SK-N-SH (cell line): ENCODE results near the gene NPIPA1. TPM values are rescaled to one million over a fixed set of nuclear protein-coding genes. Genes with fewer than 3 reads are reported as not detected.
"Not testable (repeated sequence)": the region's sequence is repeated elsewhere in the genome, so short reads cannot be mapped to it uniquely, and the experiment has no call there.

ENCODE experiments used
- CTCF ChIA-PET: fragments of 300-600, 350-600 bp; formaldehyde crosslinking; extraction: SDS; loops from one replicate; lab custom pipeline; 2021; lab: Yijun Ruan, JAX
- POLR2A ChIA-PET: fragments of 350-600 bp; sonication (Branson Sonifier 250); formaldehyde crosslinking; extraction: SDS; loops from one replicate; lab custom pipeline; 2020; ENCODE audit warnings: antibody characterized with exemption, inconsistent platforms; lab: Yijun Ruan, JAX
- DNase-seq: peaks from one replicate; pipeline ENCODE4 v3.0.0; 2012
- H2AFZ ChIP-seq: fragments of 200-600 bp; sonication (generic); 2 replicates; pipeline ENCODE4 v1.8.1; 2016; ENCODE audit warnings: antibody characterized with exemption, mild to moderate bottlenecking, low read depth
- H3F3A ChIP-seq: fragments of 200-600 bp; sonication (generic); replicated peaks from 2 replicates; pipeline ENCODE3; 2016; ENCODE audit warnings: antibody characterized with exemption, mild to moderate bottlenecking; ENCODE audit not compliant: insufficient read depth
- H3K27ac ChIP-seq, 2 experiments: fragments of 200-500 bp in 1 of 2; fragments of 200-600 bp in 1 of 2; sonication (Bioruptor generic) in 1 of 2; sonication (generic), shearing (Covaris generic) in 1 of 2; 2 replicates each; pipeline versions ENCODE4 v1.5.1 to v1.6.1; 2014 to 2016; ENCODE audit warnings: low read depth in 2 of 2, inconsistent platforms in 1 of 2, low read length in 1 of 2, mild to moderate bottlenecking in 1 of 2, mixed read lengths in 1 of 2
- H3K27me3 ChIP-seq: fragments of 200-600 bp; sonication (generic), shearing (Covaris generic); 2 replicates; pipeline ENCODE4 v1.6.1; 2016; ENCODE audit warnings: mixed run types; ENCODE audit not compliant: insufficient read depth
- H3K36me3 ChIP-seq, 2 experiments: fragments of 200-500 bp in 1 of 2; fragments of 200-600 bp in 1 of 2; sonication (Bioruptor generic) in 1 of 2; sonication (generic) in 1 of 2; replicated peaks in 1 of 2; 2 replicates each; pipeline versions ENCODE3 to v1.5.1; 2014 to 2016; ENCODE audit warnings: low read length in 1 of 2, mild to moderate bottlenecking in 1 of 2; ENCODE audit not compliant: insufficient read depth in 2 of 2, control insufficient read depth in 1 of 2
- H3K4me1 ChIP-seq, 2 experiments: fragments of 200-500 bp in 1 of 2; fragments of 200-600 bp in 1 of 2; sonication (Bioruptor generic) in 1 of 2; sonication (generic), shearing (Covaris generic) in 1 of 2; 2 replicates each; pipeline versions ENCODE4 v1.5.1 to v1.6.1; 2014 to 2016; ENCODE audit warnings: low read depth in 1 of 2, low read length in 1 of 2, mixed run types in 1 of 2; ENCODE audit not compliant: insufficient read depth in 2 of 2, control insufficient read depth in 1 of 2
- H3K4me2 ChIP-seq: fragments of 200-600 bp; sonication (generic), shearing (Covaris generic); 2 replicates; pipeline ENCODE4 v1.6.1; 2017; ENCODE audit warnings: mixed run types
- H3K4me3 ChIP-seq, 2 experiments: fragments of 200-500 bp in 1 of 2; fragments of 200-600 bp in 1 of 2; sonication (Bioruptor generic) in 1 of 2; sonication (generic), shearing (Covaris generic) in 1 of 2; 2 replicates each; pipeline versions ENCODE4 v1.5.1 to v1.8.1; 2014 to 2016; ENCODE audit warnings: low read depth in 2 of 2, inconsistent platforms in 1 of 2, low read length in 1 of 2, mild to moderate bottlenecking in 1 of 2, mixed read lengths in 1 of 2, moderate library complexity in 1 of 2
- H3K79me2 ChIP-seq: fragments of 200-600 bp; sonication (generic); 2 replicates; pipeline ENCODE4 v1.8.1; 2017; ENCODE audit warnings: mild to moderate bottlenecking; ENCODE audit not compliant: insufficient read depth
- H3K9ac ChIP-seq: fragments of 200-600 bp; sonication (generic); 2 replicates; pipeline ENCODE4 v1.6.1; 2017; ENCODE audit warnings: mixed run types
- H3K9me2 ChIP-seq: fragments of 200-600 bp; sonication (generic); 2 replicates; pipeline ENCODE4 v1.6.1; 2017; ENCODE audit warnings: mixed run types
- H3K9me3 ChIP-seq: fragments of 200-600 bp; sonication (generic); 2 replicates; pipeline ENCODE4 v1.6.1; 2017; ENCODE audit warnings: mixed run types, mild to moderate bottlenecking, moderate library complexity
- H4K20me1 ChIP-seq: fragments of 200-600 bp; sonication (generic); 2 replicates; pipeline ENCODE4 v1.6.1; 2017; ENCODE audit warnings: mild to moderate bottlenecking, mixed run types; ENCODE audit not compliant: insufficient read depth
- ELF1 ChIP-seq: IDR thresholded peaks from 2 replicates; pipeline ENCODE4 v1.4.0; 2012
- MAX ChIP-seq: IDR thresholded peaks from 2 replicates; pipeline ENCODE4 v1.4.0; 2012; ENCODE audit warnings: low read depth
- MXI1 ChIP-seq: IDR thresholded peaks from 2 replicates; pipeline ENCODE4 v1.6.1; 2012; ENCODE audit warnings: mild to moderate bottlenecking, low read depth, low read length, improper control_type of control experiment
- NRF1 ChIP-seq: IDR thresholded peaks from 2 replicates; pipeline ENCODE4 v1.6.1; 2012; ENCODE audit warnings: low read depth, mild to moderate bottlenecking, low read length
- POLR2AphosphoS5 ChIP-seq: IDR thresholded peaks from 2 replicates; pipeline ENCODE4 v1.6.1; 2012; ENCODE audit warnings: low read depth, low read length
- SIN3A ChIP-seq: IDR thresholded peaks from 2 replicates; pipeline ENCODE4 v1.6.1; 2012; ENCODE audit warnings: low read depth, mild to moderate bottlenecking, low read length, moderate library complexity, borderline replicate concordance
- TAF1 ChIP-seq: IDR thresholded peaks from 2 replicates; pipeline ENCODE4 v1.6.1; 2012; ENCODE audit warnings: low read depth, mild to moderate bottlenecking, low read length, moderate library complexity, borderline replicate concordance
- YY1 ChIP-seq: IDR thresholded peaks from 2 replicates; pipeline ENCODE4 v1.4.0; 2012; ENCODE audit warnings: low read depth, mild to moderate bottlenecking
- WGBS: methylation state at CpG from one replicate; pipeline ENCODE4 v1.1.6; 2017; ENCODE audit warnings: low lambda C conversion rate; 5-methylcytosine and 5-hydroxymethylcytosine counted together
- polyA plus RNA-seq, 3 experiments: library from polyadenylated mRNA; depleted of rRNA; stranded (reverse); fragments of >200 nt; gene quantifications; 2 replicates each; pipeline ENCODE4 v1.2.3, GENCODE V29; 2012

NPIPA1 gene
- polyA plus RNA-seq, 1 of the 3 experiments (the other 2 are of a cell fraction), result 66.7 TPM

- peak overlapping the region; percentile 82 for H3K4me2 ChIP-seq
- peaks cover 24% of the 10 kb centered on the region for H4K20me1 ChIP-seq
- peak overlapping the region; percentile 97; the same call in 1 of the 2 replicates for H2AFZ ChIP-seq
- 62% methylated on average over 14 of the region's 14 CpGs for WGBS
- POLR2A ChIA-PET, H3K27ac ChIP-seq, CTCF ChIA-PET, H3K9me2 ChIP-seq, DNase-seq, H3K4me1 ChIP-seq, H3K36me3 ChIP-seq, H3K27me3 ChIP-seq, H3F3A ChIP-seq, H3K9me3 ChIP-seq: not testable (repeated sequence)
- H3K79me2 ChIP-seq, result peaks cover 43% of the 10 kb centered on the region
- H3K9ac ChIP-seq, result peak overlapping the region; percentile 95; the same call in 1 of the 2 replicates
- H3K4me3 ChIP-seq, result peak overlapping the region; percentile 79 to 89
Measured at GRCh38 chr16:14973785-14974322, 36.6 kb downstream of the NPIPA1 start.

GRCh38 chr16:14974331-14974655 lies 37.0 kb downstream of the NPIPA1 start:
- H3F3A ChIP-seq, H3K9me3 ChIP-seq, H3K27me3 ChIP-seq, H3K4me1 ChIP-seq, DNase-seq, H3K36me3 ChIP-seq, POLR2A ChIA-PET, H3K9me2 ChIP-seq: not testable (repeated sequence)
- Histone ChIP-seq H3K79me2 (peaks cover 47% of the 10 kb centered on the region), H3K9ac (peak overlapping the region; percentile 95), H2AFZ (peak overlapping the region; percentile 97), H3K4me3 (peak overlapping the region; percentile 79 to 89), H3K4me2 (peak overlapping the region; percentile 82), H4K20me1 (peaks cover 28% of the 10 kb centered on the region), H3K27ac (peak overlapping the region; percentile 62 to 67; a peak in 3 of 4 replicates)
- CTCF ChIA-PET, result interaction anchor here (1.2 kb wide), 1 partner anchor 11 kb away, joined by 3 read pairs; no protein-coding TSS in a partner anchor
- WGBS, result 2% methylated on average over 7 of the region's 7 CpGs
- TF ChIP-seq POLR2AphosphoS5, result peak; percentile 19; the same call in 1 of the 2 replicates

- H3K9me3 ChIP-seq, H3K4me1 ChIP-seq, H3K9me2 ChIP-seq, H3K36me3 ChIP-seq, POLR2A ChIA-PET, H3K27me3 ChIP-seq, H3F3A ChIP-seq: not testable (repeated sequence)
- H3K4me3 ChIP-seq, result peak within 1 kb of the TSS; percentile 79 to 89
- peak within 1 kb of the TSS; percentile 62 to 67 for H3K27ac ChIP-seq
- peak within 1 kb of the TSS; percentile 82 for H3K4me2 ChIP-seq
- TF ChIP-seq MXI1 (peak; percentile 93), NRF1 (peak; percentile 66), POLR2AphosphoS5 (peak; percentile 24), SIN3A (peak; percentile 83), MAX (peak; percentile 72), TAF1 (peak; percentile 67), YY1 (0 out of 2 replicates have a peak, but pooled peaks have one; percentile 51), ELF1 (0 out of 2 replicates have a peak, but pooled peaks have one; percentile 17)
- H3K9ac ChIP-seq, result peak within 1 kb of the TSS; percentile 95
- CTCF ChIA-PET, result interaction anchor here (1.2 kb wide), 1 partner anchor 12 kb away, joined by 3 read pairs; no protein-coding TSS in a partner anchor
- H2AFZ ChIP-seq, result peak within 1 kb of the TSS; percentile 97
- peaks cover 53% of the 10 kb centered on the region for H3K79me2 ChIP-seq
- peaks cover 34% of the 10 kb centered on the region for H4K20me1 ChIP-seq
- peak; percentile 94 for DNase-seq
- under 1% methylated on average over 69 of the region's 74 CpGs for WGBS
Measured at GRCh38 chr16:14974656-14975417, 37.6 kb downstream of the NPIPA1 start, which contains the start of gene PDXDC1. PDXDC1 (plus strand) TSS chr16:14975026; CDS start chr16:14975200, 174 bp downstream.

- CTCF ChIA-PET, result interaction anchor here (1.2 kb wide), 1 partner anchor 13 kb away, joined by 3 read pairs; no protein-coding TSS in a partner anchor
- peaks cover 41% of the 10 kb centered on the region for H4K20me1 ChIP-seq
Measured at GRCh38 chr16:14975418-14976194, 38.4 kb downstream of the NPIPA1 start.

More at GRCh38 chr16:14975418-14976194, 38.4 kb downstream of the NPIPA1 start:
- Histone ChIP-seq H2AFZ (peak overlapping the region; percentile 97), H3K4me2 (peak overlapping the region; percentile 82), H3K9ac (peak overlapping the region; percentile 95), H3K4me3 (peak overlapping the region; percentile 79 to 89), H3K79me2 (peaks cover 60% of the 10 kb centered on the region), H3K27ac (peak overlapping the region in 1 of 2 experiments; percentile 67; a peak in 1 of 4 replicates)
- H3K9me3 ChIP-seq, H3K27me3 ChIP-seq, H3K36me3 ChIP-seq, H3K4me1 ChIP-seq, POLR2A ChIA-PET, H3K9me2 ChIP-seq, H3F3A ChIP-seq: not testable (repeated sequence)
- DNase-seq, result peak; percentile 47
- WGBS, result 13% methylated on average over 20 of the region's 47 CpGs
